Glomerular visceral epithelial cell (primary cell): Measurements from ENCODE around the gene TBC1D20.

Experiments used
- DNase-seq: peaks from one replicate; pipeline ENCODE4 v3.0.0-alpha.2; 2016; ENCODE audit errors: extremely low spot score

TBC1D20 gene

DNA sequence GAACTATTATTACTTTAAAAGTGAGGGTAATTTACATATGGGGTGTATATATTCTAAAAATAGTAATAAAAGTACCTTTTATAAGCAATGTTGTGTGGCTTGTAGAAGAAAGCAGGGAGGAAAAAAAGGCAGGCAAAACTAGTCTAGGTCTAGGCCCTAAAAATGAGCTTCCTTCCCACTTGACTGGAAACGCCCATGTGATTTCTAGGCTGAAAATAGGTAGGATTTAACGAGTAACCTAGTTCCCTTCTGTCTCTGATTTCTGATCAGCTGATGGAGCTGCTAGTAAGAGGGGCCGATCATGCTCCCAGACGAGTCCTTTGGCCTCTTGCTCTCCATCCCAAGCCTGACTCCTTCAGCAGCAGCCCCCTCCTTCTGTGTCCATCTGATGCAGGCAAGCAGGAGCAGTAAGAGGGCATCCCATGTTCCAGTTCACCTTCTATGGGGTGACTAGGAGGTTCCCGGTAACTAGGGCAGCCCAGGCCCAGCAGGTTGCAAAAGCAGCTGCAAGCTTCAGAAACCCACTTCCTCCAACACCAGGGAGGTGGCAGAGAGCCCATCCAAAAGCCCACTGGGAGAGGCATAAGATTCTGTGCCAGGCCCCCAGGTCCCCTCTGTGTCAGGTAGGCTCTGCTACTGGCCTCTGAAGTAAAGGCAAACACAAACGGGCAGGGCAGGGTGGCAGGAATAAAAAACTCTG is 24.4 kb downstream of the TBC1D20 start:
- DNase-seq = no peak

DNA sequence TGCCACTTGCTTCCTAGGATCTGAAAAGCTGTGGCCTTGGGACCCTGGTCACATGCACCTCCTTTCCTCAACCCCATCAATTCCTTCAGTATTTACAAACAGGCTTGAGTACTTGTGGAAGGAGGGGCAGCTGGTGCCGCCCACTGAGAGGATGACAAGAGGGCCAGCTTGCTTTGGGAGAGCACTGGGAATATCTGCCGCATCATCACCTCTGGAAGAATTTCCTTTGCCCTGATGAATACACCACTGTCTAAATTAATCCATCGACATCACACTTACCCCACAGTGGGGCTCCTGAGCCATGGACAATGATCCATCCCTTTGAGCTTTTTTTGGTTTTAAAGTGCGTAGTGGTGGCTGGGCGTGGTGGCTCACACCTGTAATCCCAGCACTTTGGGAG is 25.9 kb downstream of the TBC1D20 start:
- DNase-seq = no peak

- no peak for DNase-seq
These were observed 26.8 kb downstream of the TBC1D20 start for GRCh38 chr20:435558-435957.

- DNase-seq = no peak
These were observed 27.5 kb downstream of the TBC1D20 start for GRCh38 chr20:434661-435419.

DNA sequence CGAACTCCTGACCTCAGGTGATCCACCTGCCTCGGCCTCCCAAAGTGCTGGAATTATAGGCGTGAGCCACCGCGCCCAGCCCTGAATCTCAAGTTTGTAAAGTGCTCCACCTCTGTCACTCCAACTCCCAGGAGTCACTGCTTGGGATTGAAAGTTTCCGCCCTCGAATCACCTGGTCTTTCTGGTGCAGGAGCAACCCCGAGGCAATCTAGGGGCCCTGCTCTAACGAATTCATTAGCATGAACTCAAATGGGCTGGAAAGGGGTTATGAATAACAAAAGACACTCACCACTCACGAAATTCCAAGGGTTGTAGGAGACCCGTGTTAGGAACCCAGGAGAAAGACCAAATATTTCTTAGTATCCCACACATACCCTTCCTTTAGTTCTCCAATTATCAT is 28.1 kb downstream of the TBC1D20 start:
- no peak for DNase-seq

DNA sequence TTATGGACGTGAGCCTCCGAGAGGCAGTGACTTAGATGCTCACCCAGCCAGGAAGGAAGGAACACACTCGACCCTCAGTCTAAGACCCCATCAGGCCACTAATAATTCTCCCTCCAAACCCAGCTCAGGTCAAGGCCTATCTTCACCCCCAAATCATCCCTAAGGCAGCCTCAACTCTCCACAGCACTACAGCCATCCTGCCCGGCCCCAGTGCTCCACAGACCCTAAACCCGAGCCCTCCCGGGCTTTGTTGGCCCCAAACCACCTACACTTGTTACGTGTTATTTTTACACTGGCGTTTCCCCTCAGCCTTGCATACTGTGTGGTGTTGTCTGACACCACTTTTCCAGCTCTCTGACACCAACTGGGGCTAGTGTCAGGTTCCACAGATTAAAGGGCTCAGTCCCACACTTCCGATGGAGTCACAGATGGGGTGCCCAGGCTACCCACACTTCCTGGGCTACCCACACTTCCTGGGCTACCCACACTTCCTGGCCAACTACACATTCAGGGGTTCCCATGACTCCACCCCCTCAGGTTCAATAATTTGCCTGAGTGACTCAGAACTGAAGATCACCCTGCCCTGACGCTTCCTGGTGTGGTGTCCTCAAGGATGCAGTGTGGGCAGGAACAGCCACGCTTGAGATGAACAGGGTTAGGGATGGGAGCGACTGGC is 28.9 kb downstream of the TBC1D20 start:
- peak; percentile 72 for DNase-seq

DNA sequence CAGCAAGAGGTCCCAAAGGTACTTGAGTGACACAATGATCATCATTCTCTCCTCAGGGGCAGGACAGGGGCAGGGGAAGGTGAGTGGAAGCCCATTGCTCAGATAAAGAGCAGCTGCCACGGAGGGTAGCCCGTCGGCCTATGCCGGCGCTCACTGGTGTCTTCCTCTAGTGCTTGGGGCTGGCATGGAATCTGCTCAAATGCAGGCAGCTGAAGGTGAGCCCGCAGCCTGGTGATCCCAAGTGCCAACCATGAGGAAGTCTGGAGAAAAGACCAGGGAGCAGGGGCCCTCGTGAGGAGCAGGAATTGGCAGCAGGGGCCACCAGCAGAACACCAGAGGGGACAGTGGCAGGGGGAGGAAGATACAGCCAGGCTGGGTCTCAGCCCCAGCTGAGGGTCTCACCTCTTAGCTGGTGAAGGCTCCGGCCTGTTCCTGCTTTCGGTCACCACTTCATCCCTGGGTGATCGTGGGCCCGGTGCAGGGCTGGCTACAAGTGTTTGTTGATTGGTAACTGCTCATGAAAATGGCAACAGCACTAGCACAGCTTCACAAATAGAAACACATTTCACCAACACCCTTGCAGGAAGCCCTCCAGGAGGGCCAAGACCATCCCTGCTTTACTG is 29.5 kb downstream of the TBC1D20 start:
- no peak for DNase-seq

DNA sequence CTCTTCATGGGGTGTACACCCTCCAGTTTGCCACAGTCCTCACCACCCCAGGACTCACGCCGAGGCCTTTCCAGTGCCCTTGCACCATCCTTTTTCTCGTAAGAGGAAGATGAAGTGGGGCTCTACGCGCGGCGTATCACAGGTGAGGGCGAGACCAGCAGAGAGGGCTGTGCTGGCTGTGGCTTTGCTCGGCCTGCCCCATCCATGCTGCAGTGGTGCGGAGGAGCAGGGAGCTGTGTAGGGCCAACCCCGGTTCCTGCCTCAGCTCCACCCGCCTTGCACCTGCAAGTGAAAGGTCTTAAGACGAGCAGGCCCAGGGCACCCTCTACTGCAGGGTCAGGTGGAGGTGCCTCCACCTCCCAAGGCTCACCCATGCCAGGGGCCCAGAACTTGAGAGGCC is 30.1 kb downstream of the TBC1D20 start:
- DNase-seq = no peak

- DNase-seq = peak; percentile 85
These were observed 31.1 kb downstream of the TBC1D20 start for GRCh38 chr20:431012-431904.

- DNase-seq = no peak
These were observed 32.0 kb downstream of the TBC1D20 start for GRCh38 chr20:430091-430999.

DNA sequence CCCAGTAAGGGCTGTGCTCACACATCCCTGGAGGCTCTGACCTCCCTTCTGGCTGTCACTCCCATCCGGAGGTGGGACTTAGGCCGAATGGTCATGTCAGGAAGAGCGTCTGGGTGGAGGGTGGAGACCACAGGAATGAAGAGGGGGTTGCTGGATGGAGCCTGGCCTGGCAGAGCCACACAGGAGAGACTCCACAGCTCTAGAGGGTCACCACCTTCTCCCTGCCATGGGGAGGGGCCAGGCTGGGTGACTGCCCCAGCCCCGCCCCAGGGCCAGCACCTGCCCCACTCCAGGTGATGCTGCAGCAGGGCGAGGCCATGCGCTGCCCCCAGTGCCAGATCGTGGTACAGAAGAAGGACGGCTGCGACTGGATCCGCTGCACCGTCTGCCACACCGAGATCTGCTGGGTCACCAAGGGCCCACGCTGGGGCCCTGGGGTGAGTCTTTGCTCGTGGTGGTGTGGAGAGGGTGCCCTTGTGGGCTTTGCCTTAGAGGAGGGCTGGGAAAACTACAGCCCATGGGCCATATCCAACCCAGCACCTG is 33.6 kb downstream of the TBC1D20 start:
- no peak for DNase-seq

GRCh38 chr20:427849-428657 is 34.3 kb downstream of the TBC1D20 start:
- no peak for DNase-seq

- DNase-seq = no peak
These were observed 34.9 kb downstream of the TBC1D20 start for GRCh38 chr20:427401-427800.

DNA sequence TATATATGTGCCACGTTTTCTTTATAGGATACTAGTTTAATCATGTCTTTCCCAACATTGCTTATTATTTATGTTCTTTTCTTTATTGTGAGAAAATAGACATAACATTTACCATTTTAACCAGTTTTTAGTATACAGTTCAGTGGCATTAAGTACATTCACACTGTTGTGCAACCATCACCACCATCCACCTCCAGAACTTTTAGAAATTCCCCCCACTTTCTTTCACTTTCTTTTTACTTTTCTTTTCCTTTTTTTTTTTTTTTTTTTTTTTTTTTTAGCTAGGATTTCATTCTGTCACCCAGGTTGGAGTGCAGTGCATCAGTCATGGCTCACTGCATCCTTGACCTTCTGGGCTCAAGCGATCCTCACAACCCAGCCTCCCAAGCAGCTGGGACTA is 35.8 kb downstream of the TBC1D20 start:
- no peak for DNase-seq

DNA sequence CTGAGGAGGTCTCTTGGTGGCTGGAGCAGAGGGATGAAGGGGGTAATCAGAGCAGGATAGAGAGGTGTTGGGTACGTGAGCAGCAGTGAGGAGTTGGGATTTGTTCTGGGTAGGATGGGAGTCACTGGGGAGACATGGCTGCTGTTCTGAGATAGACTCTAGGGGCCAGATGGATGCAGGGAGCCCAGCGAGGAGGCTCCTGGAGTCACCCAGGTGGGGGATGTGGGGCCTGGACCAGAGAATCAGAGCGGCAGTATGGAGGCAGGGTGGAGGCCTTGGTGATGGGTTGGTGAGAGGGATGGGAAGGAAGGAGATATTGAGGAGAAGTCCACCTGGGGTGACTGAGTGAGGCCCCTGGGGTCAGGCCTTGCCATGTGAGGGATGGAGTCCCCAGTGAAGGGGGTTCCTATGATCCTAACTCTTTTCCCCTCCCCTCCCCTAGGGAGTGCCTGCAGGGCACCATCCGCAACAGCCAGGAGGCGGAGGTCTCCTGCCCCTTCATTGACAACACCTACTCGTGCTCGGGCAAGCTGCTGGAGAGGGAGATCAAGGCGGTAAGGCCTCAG is 40.6 kb downstream of the TBC1D20 start:
- no peak for DNase-seq

GRCh38 chr20:420721-421574 is 41.4 kb downstream of the TBC1D20 start:
- DNase-seq = no peak

DNA sequence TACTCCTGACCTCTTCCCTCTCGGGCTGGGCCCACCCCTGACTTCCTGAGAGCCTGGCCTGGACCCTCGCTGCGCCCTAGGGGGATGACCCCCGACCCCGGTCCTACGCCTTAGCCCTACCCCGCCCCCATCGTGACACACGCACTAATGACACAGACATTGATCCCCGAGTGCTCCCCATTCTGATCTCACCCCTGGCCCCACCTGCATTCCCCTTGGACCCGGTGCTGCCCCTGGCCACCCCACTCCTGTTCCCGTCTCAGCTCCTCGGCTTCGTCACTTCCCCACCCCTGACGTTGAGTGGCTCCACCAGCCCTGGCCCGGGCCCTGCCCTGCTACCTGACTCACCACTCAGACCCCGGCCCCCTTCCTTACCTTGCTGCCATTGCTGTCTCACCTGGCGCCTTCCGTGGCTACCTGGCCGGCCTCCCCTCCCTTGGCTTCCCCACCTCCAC is 42.1 kb downstream of the TBC1D20 start:
- no peak for DNase-seq
